Measurements from ENCODE around the gene ANTXRL.
"Not testable (repeated sequence)": the region's sequence is repeated elsewhere in the genome, so short reads cannot be mapped to it uniquely, and the experiment has no call there.

DNA sequence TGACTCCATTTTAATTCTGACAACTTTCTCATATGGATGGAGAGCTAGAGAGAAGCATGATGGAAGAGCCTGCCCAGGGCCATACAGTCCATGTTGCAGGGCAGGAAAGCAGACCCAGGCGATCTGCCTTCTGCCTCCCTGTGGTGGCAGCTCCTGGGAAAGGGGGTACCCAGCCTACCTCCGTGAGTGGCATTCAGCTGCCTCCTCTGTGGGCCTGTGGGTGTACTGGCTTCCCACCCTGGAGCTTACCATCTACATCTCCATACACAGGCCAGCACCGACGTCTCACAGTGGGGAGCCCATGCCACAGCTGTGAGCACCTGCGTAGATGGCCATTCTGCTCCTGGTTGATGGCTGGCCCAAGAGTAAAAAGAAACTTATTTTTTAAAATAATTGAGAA is 17.9 kb downstream of the ANTXRL start:
- not testable (repeated sequence) for TF ChIP-seq POLR2AphosphoS5 (IDR thresholded peaks at IDR 0.05; ENCODE audit: low read depth); REST (IDR thresholded peaks at IDR 0.05; ENCODE audit: insufficient replicate concordance, low read depth); SPI1 (IDR thresholded peaks at IDR 0.05; ENCODE audit: borderline replicate concordance, low read depth); GABPA (IDR thresholded peaks at IDR 0.05; ENCODE audit: low read depth)
- TF ChIP-seq, protein P1, sequence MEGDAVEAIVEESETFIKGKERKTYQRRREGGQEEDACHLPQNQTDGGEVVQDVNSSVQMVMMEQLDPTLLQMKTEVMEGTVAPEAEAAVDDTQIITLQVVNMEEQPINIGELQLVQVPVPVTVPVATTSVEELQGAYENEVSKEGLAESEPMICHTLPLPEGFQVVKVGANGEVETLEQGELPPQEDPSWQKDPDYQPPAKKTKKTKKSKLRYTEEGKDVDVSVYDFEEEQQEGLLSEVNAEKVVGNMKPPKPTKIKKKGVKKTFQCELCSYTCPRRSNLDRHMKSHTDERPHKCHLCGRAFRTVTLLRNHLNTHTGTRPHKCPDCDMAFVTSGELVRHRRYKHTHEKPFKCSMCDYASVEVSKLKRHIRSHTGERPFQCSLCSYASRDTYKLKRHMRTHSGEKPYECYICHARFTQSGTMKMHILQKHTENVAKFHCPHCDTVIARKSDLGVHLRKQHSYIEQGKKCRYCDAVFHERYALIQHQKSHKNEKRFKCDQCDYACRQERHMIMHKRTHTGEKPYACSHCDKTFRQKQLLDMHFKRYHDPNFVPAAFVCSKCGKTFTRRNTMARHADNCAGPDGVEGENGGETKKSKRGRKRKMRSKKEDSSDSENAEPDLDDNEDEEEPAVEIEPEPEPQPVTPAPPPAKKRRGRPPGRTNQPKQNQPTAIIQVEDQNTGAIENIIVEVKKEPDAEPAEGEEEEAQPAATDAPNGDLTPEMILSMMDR (IDR thresholded peaks at IDR 0.05; ENCODE audit: insufficient read depth, low read length): not testable (repeated sequence)

All from HL-60 (cell line).